Measurements from ENCODE around the gene NOL7.

Gene NOL7

DNA sequence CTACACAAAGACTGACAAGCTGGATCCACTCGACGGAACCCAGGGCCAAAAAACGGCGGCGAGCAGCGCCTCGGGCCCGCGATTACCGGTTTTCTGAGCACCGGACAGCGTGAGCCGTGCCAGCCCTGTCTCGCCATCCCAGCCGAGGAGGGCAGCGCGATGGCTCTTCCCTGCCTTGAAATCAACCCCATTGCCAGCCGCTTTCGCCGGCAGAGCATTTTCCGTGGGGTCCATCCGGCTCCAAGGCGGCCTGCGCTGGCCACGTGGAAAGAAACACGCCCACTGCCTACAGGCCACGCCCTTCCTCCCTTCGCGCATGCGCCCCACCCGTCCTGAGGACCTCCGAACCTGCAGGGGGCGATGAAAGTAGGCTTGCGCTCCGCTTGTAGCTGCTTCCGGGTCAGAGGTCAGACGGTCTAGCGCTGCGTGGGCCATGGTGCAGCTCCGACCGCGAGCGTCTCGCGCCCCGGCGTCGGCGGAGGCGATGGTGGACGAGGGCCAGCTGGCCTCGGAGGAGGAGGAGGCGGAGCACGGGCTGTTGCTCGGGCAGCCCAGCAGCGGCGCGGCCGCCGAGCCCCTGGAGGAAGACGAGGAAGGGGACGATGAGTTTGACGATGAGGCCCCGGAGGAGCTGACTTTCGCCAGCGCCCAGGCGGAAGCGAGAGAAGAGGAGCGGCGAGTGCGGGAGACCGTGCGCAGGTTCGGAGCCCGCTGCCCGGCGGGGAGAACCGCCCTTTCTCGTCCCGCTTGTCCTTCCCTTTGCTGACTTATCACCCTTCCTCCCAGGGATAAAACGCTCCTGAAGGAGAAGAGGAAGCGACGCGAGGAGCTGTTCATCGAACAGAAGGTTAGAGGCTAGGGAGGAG lies at the start of gene NOL7:
NOL7 (plus strand) TSS at position 410 of the 866 bp plus-strand sequence; CDS start at position 434, 24 bp downstream.
- DNase-seq (peak; percentile 99), ATAC-seq (peak; percentile 95)
- peaks cover 45% of the 10 kb centered on the region for H3K36me3 Mint-ChIP-seq (ENCODE audit: low read depth)
- peaks cover 51% of the 10 kb centered on the region for H3K4me1 Mint-ChIP-seq
- H3K4me3 Mint-ChIP-seq = peak within 1 kb of the TSS; percentile 99
- H3K27ac Mint-ChIP-seq = peak within 1 kb of the TSS; percentile 97
- H3K9me3 Mint-ChIP-seq = no peaks in the 10 kb centered on the region
- peaks cover 2% of the 10 kb centered on the region for H3K27me3 Mint-ChIP-seq

DNA sequence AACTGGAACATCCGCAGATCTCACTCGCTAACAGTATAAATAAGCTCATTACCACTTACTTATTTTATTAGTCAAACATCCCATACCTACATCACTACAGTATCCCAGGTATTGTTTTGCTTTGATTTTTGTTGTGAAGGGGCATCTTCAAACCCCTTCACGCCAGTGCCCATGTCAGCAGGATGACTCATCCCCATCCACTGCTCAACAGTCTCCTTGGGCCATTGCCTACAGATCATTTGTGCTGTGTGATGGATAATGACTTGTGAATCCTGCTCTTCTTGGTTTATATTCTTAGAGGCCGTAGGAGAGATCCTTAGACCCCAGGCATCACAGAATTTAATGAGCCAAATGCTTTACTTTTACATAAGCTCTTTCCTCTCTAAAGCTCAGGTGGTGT lies 49.2 kb upstream of the NOL7 start:
- H3K27ac Mint-ChIP-seq = no peak overlapping the region
- DNase-seq = no peak

DNA sequence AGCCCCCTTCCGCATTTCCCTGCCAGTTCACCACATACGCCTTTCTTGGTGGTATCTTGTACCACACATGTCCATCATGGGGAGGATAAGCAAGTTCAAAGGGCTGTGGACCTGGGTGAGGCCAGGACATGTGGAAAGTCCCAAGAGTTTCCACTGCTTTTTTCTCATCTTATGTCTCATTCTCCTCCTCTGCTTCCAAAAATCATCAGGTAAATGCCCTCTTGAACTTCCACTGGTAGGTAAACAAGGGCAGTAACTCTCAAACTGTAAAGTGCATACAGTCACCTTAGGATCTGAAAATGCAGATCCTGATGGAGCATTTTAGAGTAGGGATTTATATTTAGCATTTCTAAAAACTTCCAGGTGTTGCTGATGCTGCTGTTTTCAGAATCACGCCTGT lies 48.6 kb upstream of the NOL7 start:
- ATAC-seq (no peak), DNase-seq (no peak)
- H3K4me1 Mint-ChIP-seq = no peaks in the 10 kb centered on the region
- H3K27ac Mint-ChIP-seq = no peak overlapping the region
- H3K9me3 Mint-ChIP-seq = no peaks in the 10 kb centered on the region
- H3K27me3 Mint-ChIP-seq = peaks cover 6% of the 10 kb centered on the region
- no peak overlapping the region for H3K4me3 Mint-ChIP-seq
- H3K36me3 Mint-ChIP-seq (ENCODE audit: low read depth) = no peaks in the 10 kb centered on the region

More for the DNA sequence above, 49.2 kb upstream of the NOL7 start:
- Mint-ChIP-seq H3K4me3 (no peak overlapping the region), H3K4me1 (no peaks in the 10 kb centered on the region), H3K9me3 (no peaks in the 10 kb centered on the region), H3K27me3 (peaks cover 6% of the 10 kb centered on the region), H3K36me3 (ENCODE audit: low read depth) (no peaks in the 10 kb centered on the region)
- no peak for ATAC-seq

DNA sequence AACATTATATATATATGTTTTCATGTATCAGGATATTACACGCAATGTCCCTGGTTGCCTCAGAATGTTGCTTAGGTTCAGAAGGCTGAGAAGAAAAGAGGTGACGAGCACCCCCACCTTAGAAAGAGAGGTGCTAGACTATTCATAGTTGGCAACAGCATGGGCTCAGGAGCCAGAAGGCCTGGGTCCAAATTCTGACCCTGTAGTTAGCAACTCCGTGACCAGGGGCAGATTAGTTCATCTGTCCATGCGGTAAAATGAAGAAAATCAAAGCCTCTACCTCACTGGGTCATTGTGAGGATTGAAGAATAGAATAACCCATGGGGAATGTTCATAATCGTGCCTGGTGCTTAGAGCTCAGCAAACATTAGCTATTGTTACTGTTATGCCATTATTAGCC lies 46.2 kb upstream of the NOL7 start:
- H3K4me1 Mint-ChIP-seq = peaks cover 10% of the 10 kb centered on the region
- H3K27me3 Mint-ChIP-seq = peaks cover 3% of the 10 kb centered on the region
- no peak overlapping the region for H3K27ac Mint-ChIP-seq
- H3K4me3 Mint-ChIP-seq = no peak overlapping the region
- no peak for DNase-seq
- H3K9me3 Mint-ChIP-seq = no peaks in the 10 kb centered on the region
- no peaks in the 10 kb centered on the region for H3K36me3 Mint-ChIP-seq (ENCODE audit: low read depth)
- ATAC-seq = no peak

DNA sequence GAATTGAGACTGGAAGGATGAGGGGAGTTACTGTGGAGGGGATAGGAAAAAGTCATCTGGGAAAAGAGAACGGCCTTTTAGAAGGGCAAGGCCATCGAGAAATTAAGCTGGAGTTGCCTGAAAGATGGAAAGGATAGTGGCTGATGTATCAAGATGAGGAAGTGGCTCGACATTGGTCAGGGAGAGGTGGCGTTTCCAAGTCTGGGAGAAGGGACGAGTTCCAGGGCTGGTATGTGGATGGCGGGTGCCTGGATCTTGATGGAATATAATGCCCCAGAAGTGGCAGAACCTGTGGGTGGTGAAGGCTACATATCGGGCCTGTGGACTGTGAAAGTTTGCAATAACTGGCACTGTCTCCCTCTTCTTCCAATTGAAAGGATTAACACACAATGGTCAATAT lies 42.9 kb upstream of the NOL7 start:
- no peak overlapping the region for H3K27ac Mint-ChIP-seq
- no peaks in the 10 kb centered on the region for H3K9me3 Mint-ChIP-seq
- peaks cover 28% of the 10 kb centered on the region for H3K4me1 Mint-ChIP-seq
- no peak for ATAC-seq
- H3K27me3 Mint-ChIP-seq = peaks cover 3% of the 10 kb centered on the region
- H3K4me3 Mint-ChIP-seq = no peak overlapping the region
- no peak for DNase-seq
- H3K36me3 Mint-ChIP-seq (ENCODE audit: low read depth) = no peaks in the 10 kb centered on the region

DNA sequence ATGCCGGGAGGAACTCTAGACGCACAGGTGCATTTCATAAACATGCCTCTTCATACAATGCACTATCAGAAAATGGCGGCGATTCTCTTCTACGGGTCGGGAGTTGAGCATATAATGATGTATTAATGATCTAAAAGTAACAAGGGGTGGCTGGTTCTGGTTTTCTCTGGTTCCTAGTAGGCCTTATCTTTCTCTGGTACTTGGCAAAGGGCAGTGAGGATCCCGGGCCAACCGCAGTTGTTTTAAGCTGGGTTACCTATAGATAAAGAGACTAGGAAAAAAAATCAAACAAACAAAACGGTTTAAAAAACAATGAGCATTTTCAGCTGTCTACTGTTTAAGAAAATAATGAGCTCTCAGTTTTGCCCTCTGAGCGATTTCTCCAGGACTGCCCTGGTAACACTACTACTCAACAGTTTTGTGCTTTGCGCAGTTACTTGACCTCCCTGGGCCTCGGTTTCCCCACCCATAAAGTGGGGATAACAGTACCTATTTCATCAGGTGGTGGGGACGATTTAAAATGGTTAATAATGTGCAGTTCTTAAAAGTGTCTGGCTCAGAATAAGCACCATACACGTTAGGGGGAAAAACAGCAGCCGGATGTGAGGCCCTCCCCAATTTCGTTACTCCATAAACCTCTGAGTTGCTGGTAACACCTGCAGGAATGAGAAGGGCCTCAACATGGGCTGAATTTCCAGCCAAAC lies 42.0 kb upstream of the NOL7 start:
- Mint-ChIP-seq H3K36me3 (ENCODE audit: low read depth) (no peaks in the 10 kb centered on the region), H3K4me3 (peak overlapping the region; percentile 97), H3K9me3 (no peaks in the 10 kb centered on the region), H3K4me1 (peaks cover 28% of the 10 kb centered on the region), H3K27me3 (peaks cover 3% of the 10 kb centered on the region), H3K27ac (peak overlapping the region; percentile 13)
- DNase-seq = no peak
- no peak for ATAC-seq

DNA sequence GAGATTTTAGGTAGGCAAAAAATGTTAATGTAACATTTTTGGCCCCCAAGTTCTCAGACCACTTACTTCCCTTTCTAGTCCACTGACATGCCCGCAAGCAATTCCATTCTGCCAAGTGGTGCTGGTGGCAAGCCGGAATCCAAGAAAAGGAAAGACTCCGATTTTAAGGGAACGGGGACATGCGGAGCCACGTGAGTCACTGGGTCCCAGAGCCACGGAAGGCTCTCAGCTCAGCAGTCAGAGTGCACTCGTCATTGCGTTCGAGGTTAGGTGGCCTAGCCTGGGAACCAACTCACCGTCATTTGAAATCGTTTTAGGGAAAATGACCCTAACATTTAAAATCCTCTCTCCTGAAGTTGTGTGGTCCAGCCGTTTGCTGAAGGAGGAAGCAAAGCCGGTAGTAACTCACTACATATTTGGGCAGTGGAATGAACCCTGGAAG lies 41.4 kb upstream of the NOL7 start:
- H3K36me3 Mint-ChIP-seq (ENCODE audit: low read depth) = peaks cover under 1% of the 10 kb centered on the region
- no peaks in the 10 kb centered on the region for H3K27me3 Mint-ChIP-seq
- peak; percentile 12 for DNase-seq
- no peaks in the 10 kb centered on the region for H3K9me3 Mint-ChIP-seq
- H3K4me1 Mint-ChIP-seq = peaks cover 28% of the 10 kb centered on the region
- peak overlapping the region; percentile 97 for H3K4me3 Mint-ChIP-seq
- ATAC-seq = no peak
- H3K27ac Mint-ChIP-seq = peak overlapping the region; percentile 80

DNA sequence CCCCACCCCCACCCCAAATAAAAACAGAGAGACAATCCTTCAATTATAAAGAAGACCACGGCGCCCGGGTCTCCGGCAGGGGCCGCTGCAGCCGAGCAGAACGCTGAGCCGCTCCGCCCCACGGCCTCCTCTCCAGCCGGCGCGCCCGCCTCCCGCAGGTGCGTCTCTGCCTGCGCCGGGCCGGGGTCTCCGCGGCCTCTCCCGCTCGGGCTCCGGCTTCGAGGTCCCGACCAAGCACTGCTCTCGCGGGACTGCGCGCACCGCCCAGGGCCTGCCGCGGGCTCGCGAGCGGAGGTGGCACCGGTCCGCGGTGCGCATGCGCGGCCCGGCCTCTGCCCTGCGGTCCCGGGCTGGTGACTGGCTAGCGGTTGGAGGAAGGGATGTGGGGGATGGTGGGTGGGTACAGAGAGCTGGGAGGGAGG lies 41.0 kb upstream of the NOL7 start:
- peak overlapping the region; percentile 97 for H3K4me3 Mint-ChIP-seq
- H3K4me1 Mint-ChIP-seq = peaks cover 28% of the 10 kb centered on the region
- peak overlapping the region; percentile 96 for H3K27ac Mint-ChIP-seq
- no peaks in the 10 kb centered on the region for H3K27me3 Mint-ChIP-seq
- peak; percentile 83 for ATAC-seq
- H3K36me3 Mint-ChIP-seq (ENCODE audit: low read depth) = peaks cover 2% of the 10 kb centered on the region
- no peaks in the 10 kb centered on the region for H3K9me3 Mint-ChIP-seq
- DNase-seq = peak; percentile 92

DNA sequence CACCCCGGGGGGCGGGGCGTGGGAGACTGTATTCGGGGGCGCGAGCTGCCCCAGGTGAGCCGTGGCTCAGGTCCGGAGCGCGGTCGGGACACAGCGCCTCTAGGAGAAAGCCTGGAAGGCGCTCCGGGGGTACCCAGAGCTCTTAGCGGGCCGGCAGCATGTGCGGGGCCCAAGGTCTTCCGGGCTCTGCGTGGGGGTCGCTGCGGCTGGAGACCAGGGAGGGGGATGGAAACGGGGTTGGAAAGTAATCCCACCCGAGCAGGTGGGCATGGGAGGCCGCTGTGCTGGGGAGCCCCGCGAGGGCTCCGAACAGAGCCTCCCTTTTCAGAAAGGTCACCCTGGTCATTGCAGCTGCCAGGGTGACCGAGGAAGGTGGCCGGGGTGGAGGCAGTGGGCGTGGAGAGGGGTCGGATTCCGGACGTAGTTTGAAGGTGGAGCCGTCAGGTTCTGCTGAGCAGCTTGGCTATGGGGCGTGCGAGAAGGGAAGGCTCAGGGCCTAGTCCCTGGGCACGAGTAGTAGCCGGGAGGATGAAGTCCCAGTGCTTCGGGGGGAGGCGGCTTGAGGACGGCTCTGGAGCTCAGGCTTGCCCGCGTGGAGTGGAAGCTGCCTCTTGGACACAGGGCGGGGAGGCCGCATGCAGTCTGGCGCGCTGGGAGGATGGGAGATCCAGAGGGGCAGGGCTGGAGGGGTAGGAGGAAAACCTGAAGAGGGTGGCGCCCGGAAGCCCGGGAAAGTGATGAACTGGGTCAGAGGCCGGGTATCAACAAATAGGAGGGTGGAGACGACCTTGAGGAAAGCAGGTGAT lies 40.4 kb upstream of the NOL7 start, which contains the start of gene SIRT5:
SIRT5 (plus strand) TSS at position 31 of the 806 bp plus-strand sequence. CDS start 9,510 bp downstream, outside the sequence.
- Mint-ChIP-seq H3K4me1 (peaks cover 28% of the 10 kb centered on the region), H3K36me3 (ENCODE audit: low read depth) (peaks cover 2% of the 10 kb centered on the region), H3K27ac (peak within 1 kb of the TSS; percentile 96), H3K4me3 (peak within 1 kb of the TSS; percentile 97), H3K27me3 (no peaks in the 10 kb centered on the region), H3K9me3 (no peaks in the 10 kb centered on the region)
- ATAC-seq (peak; percentile 79), DNase-seq (peak; percentile 82)

DNA sequence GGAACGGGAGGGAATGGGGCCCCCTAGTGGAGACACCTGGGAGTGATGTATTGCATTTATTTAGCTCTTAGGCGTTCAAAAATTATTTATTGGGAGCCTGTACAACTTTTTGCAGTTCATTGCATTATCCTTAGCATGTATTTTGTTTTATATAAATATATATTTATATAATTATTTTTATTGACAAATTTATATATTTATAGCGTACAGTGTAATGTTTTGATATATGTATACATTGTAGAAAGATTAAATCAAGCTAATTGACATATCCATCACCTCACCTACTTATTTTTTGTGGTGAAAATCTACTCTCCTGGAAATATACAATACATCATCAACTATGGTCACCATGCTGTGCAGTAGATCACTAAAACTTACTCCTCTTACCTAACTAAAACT lies 39.8 kb upstream of the NOL7 start:
- Mint-ChIP-seq H3K27ac (peak overlapping the region; percentile 96), H3K27me3 (no peaks in the 10 kb centered on the region), H3K36me3 (ENCODE audit: low read depth) (peaks cover 4% of the 10 kb centered on the region), H3K9me3 (no peaks in the 10 kb centered on the region), H3K4me1 (peaks cover 28% of the 10 kb centered on the region), H3K4me3 (peak overlapping the region; percentile 97)
- ATAC-seq (no peak), DNase-seq (no peak)

DNA sequence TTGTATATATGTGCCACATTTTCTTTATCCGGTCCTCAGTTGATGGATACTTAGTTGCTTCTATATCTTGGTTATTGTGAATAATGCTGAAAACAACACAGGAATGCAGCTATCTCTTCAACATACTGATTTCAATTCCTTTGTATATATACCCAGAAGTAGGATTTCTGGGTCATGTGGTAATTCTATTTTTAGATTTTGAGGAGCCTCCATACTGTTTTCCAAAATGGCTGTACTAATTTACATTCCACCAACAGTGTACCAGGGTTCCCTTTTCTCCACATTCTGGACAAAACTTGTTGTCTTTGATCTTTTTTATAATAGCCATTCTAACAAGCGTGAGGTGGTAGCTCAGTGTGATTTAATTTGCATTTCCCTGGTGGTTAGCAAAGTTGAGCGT lies 39.1 kb upstream of the NOL7 start:
- H3K4me3 Mint-ChIP-seq = peak overlapping the region; percentile 37
- no peaks in the 10 kb centered on the region for H3K27me3 Mint-ChIP-seq
- no peak for ATAC-seq
- H3K36me3 Mint-ChIP-seq (ENCODE audit: low read depth) = peaks cover 9% of the 10 kb centered on the region
- H3K9me3 Mint-ChIP-seq = no peaks in the 10 kb centered on the region
- H3K27ac Mint-ChIP-seq = no peak overlapping the region
- no peak for DNase-seq
- peaks cover 28% of the 10 kb centered on the region for H3K4me1 Mint-ChIP-seq

DNA sequence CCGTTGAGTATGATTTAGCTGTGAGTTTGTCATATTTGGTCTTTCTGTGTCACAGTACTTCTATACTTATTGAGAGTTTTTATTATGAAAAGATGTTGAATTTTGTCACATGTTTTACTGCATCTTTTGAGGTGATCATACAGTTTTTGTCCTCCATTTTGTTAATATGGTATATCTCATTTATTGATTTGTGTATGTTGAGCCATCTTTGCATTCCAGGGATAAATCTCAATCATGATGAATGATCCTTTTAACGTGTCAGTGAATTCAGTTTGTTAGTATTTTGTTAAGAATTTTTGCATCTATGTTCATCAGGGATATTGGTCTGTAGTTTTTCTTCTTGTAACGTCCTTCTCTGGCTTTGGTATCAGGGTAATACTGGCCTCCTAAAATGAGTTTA lies 37.2 kb upstream of the NOL7 start:
- no peak for DNase-seq
- Mint-ChIP-seq H3K27ac (no peak overlapping the region), H3K4me1 (peaks cover 27% of the 10 kb centered on the region), H3K9me3 (no peaks in the 10 kb centered on the region), H3K36me3 (ENCODE audit: low read depth) (peaks cover 12% of the 10 kb centered on the region), H3K27me3 (no peaks in the 10 kb centered on the region), H3K4me3 (no peak overlapping the region)
- ATAC-seq = no peak

DNA sequence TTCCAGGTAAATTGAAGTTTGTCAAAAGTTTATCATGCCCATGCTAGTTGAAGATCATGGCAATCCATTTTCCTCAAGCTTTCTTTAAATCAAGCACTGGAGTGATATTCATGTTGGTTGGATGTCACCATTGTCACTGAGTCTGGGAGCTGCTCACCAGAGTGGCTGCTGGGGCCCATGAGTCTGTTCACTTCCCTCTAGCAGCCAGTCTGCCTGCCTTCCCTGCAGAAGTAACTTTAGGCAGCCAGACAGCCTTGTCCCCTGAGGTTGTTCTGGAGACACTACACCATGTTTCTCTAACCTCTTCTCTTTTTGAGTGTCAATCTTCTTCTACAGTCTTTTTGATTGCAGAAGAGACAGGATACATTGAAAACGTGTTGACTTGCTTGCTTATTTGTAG lies 35.2 kb upstream of the NOL7 start:
- Mint-ChIP-seq H3K4me1 (peaks cover 13% of the 10 kb centered on the region), H3K36me3 (ENCODE audit: low read depth) (peaks cover 17% of the 10 kb centered on the region), H3K27ac (no peak overlapping the region), H3K9me3 (no peaks in the 10 kb centered on the region), H3K27me3 (no peaks in the 10 kb centered on the region), H3K4me3 (no peak overlapping the region)
- no peak for ATAC-seq
- DNase-seq = no peak

DNA sequence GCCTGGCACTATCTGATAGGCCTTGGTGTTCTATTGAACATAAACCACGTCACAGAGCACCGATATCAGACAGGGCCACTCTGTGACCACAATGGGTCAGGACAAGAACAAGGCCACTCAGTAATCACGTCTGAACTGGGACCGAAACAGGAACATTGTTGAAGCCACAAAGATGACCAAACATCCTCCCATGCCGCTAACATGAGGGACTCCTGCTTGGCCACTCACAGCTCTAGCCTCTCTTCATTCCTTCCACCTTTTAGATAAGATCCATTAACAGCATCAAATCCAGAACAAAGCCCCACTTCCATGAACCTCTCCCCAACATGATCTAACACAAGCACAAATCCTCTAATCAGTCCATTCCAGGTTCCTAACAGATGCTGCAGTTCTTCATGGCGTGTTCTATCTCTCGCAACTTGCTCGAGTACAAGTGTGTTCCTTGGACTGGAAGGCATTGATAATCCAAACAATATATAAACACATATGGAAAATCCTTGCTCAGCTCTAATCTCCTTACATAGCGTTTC lies 33.4 kb upstream of the NOL7 start:
- H3K4me3 Mint-ChIP-seq = no peak overlapping the region
- no peaks in the 10 kb centered on the region for H3K4me1 Mint-ChIP-seq
- no peaks in the 10 kb centered on the region for H3K27me3 Mint-ChIP-seq
- H3K27ac Mint-ChIP-seq = no peak overlapping the region
- ATAC-seq (no peak), DNase-seq (no peak)
- no peaks in the 10 kb centered on the region for H3K9me3 Mint-ChIP-seq
- H3K36me3 Mint-ChIP-seq (ENCODE audit: low read depth) = peaks cover 21% of the 10 kb centered on the region
